Adipocyte (in vitro differentiated cells): ENCODE results near the gene C5orf24.
A peak's percentile ranks its signal among the peaks of the same experiment; 100 is the strongest.
"Not testable (repeated sequence)": the region's sequence is repeated elsewhere in the genome, so short reads cannot be mapped to it uniquely, and the experiment has no call there.

Experiments
- DNase-seq: peaks from one replicate; pipeline ENCODE4 v3.0.0-alpha.2; 2015; ENCODE audit warnings: low read depth
- H3K27me3 ChIP-seq: replicated peaks from 2 replicates; pipeline ENCODE4 v1.7.0; 2013; ENCODE audit warnings: mild to moderate bottlenecking, low read length, moderate library complexity; ENCODE audit not compliant: control insufficient read depth, insufficient read depth
- H3K36me3 ChIP-seq: 2 replicates; pipeline ENCODE4 v1.7.0; 2013; ENCODE audit warnings: low read length, mild to moderate bottlenecking, moderate library complexity; ENCODE audit not compliant: control insufficient read depth, insufficient read depth, severe bottlenecking
- H3K4me1 ChIP-seq: 2 replicates; pipeline ENCODE4 v1.7.0; 2013; ENCODE audit warnings: mild to moderate bottlenecking, low read length, moderate library complexity; ENCODE audit not compliant: control insufficient read depth, insufficient read depth
- H3K4me3 ChIP-seq: 2 replicates; pipeline ENCODE4 v1.7.0; 2013; ENCODE audit warnings: mild to moderate bottlenecking, low read length, moderate library complexity
- H3K9ac ChIP-seq: 2 replicates; pipeline ENCODE4 v1.7.0; 2013; ENCODE audit warnings: mild to moderate bottlenecking, low read length, moderate library complexity
- H3K9me3 ChIP-seq: 2 replicates; pipeline ENCODE4 v1.7.0; 2013; ENCODE audit warnings: mild to moderate bottlenecking, low read length, moderate library complexity; ENCODE audit not compliant: control insufficient read depth

The C5orf24 gene

DNA sequence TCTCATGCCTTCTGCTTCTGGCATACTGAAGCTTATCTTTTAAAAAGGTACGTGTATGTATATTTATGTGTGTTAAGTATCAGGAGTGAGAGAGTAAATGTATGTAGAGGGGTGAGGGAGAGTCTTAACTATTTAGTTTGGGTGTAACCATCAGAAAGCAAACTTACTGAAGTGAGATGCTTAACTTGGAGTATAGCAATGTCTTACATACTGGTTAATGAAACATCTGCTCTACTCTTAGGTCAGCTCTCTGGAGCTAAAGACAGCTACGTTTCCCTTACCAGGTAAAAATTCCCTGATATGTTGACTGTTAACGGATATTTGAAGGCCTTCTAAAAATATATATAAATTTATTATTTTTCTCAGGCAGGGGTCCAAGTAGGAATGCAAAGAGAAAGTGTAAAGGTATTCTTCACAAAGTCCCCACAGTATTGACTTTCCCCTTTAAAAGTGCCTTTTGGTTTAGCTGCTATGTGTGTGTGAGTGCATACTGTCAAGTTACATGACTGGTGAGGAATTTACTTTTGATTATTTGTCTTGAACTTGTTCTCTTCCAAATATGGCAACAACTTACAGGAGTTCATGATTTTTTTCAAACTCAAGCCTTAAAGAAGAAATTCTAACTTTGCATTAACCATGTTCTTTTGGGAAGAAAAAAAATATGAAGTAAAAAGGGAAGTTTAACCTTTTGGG lies 12.3 kb upstream of the C5orf24 start:
- peak overlapping the region; percentile 21 for H3K9ac ChIP-seq
- no peak overlapping the region for H3K4me3 ChIP-seq
- no peaks in the 10 kb centered on the region for H3K27me3 ChIP-seq
- peaks cover 12% of the 10 kb centered on the region for H3K4me1 ChIP-seq
- H3K9me3 ChIP-seq = no peaks in the 10 kb centered on the region
- DNase-seq = peak; percentile 72
- peaks cover 43% of the 10 kb centered on the region for H3K36me3 ChIP-seq

DNA sequence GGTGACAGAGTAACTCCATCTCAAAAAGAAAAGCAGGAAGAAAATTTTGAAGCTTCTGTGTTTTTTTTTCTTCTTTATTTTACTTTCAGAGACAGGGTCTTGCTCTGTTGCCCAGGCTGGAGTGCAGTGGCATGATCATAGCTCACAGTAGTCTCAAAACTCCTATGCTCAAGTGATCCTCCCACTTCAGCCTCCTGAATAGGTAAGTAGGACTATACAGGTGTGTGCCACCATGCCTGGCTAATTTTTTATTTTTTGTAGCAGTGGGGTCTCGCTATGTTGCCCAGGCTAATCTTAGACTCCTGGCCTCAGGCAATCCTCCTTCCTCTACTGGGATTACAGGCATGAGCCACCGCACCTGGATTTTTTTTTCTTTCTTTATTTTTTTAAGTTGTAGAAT lies 10.1 kb upstream of the C5orf24 start:
- no peaks in the 10 kb centered on the region for H3K27me3 ChIP-seq
- H3K9ac ChIP-seq = no peak overlapping the region
- peaks cover 51% of the 10 kb centered on the region for H3K36me3 ChIP-seq

DNA sequence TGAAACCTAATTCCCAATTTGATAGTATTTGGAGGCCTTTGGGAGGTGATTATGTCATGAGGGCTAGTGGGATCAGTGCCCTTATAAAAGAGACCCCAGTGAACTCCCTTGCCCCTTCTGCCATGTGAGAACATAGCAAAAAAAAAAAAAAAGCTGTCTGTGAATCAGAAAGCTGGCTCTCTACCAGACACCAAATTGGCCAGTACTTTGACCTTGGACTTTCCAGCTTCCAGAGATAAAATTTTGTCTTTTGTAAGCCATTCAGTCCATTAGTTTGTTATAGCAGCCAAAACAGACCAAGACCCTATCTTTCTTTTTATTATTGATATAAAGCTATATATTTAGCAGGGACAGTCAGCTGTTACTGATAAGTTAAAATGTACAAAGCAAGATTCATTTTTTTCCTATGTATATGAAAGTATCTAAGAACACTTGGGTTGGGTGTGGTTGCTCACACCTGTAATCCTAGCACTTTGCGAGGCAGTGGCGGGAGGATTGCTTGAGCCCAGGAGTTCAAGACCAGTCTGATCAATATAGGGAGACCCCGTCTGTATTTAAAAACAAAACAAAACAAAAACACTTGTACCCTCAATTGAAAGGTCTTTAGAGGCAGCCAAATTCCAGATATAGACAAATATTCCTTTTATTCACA lies 8.1 kb upstream of the C5orf24 start:
- Histone ChIP-seq H3K4me3 (no peak overlapping the region), H3K36me3 (peaks cover 44% of the 10 kb centered on the region), H3K4me1 (peaks cover 12% of the 10 kb centered on the region), H3K9me3 (no peaks in the 10 kb centered on the region), H3K9ac (no peak overlapping the region), H3K27me3 (no peaks in the 10 kb centered on the region)
- peak; percentile 11 for DNase-seq

More for the DNA sequence above, 10.1 kb upstream of the C5orf24 start:
- H3K4me3 ChIP-seq = no peak overlapping the region
- H3K9me3 ChIP-seq = no peaks in the 10 kb centered on the region
- DNase-seq = no peak
- H3K4me1 ChIP-seq = peaks cover 12% of the 10 kb centered on the region

DNA sequence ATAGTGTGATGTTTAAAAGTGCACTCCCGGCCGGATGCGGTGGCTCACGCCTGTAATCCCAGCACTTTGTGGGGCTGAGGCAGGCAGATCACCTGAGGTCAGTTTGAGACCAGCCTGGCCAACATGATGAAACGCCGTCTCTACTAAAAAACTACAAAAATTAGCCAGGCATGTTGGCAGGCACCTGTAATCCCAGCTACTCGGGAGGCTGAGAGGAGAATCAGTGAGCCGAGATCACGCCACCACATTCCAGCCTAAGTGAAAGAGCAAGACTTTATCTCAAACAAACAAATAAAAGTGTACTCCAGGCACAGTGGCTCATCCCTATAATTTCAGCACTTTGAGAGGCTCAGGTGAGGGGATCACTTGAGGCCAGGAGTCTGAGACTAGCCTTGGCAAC lies 7.4 kb upstream of the C5orf24 start:
- not testable (repeated sequence) for H3K9ac ChIP-seq, DNase-seq, H3K4me3 ChIP-seq, H3K27me3 ChIP-seq, H3K9me3 ChIP-seq
- H3K4me1 ChIP-seq = peaks cover 12% of the 10 kb centered on the region
- peaks cover 39% of the 10 kb centered on the region for H3K36me3 ChIP-seq

DNA sequence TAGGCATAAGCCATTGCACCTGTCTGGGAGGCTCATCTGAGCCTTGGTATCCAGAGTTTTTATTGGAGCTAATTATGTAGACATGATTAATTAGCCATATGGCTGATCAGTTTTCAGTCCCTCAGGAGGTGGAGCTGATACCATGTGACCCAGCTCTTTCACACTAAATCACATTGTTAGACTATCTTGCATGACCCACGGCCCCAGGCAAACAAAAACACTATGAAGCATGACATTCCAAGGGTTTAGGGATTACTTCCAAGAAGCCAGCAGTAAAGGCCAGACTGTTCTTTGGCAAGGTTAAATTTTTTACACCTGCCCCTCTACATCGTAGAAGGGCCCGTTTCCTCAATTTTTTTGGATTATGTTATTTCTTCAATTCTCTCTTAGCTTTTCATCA lies 5.0 kb upstream of the C5orf24 start:
- H3K4me3 ChIP-seq = no peak overlapping the region
- H3K4me1 ChIP-seq = peaks cover 13% of the 10 kb centered on the region
- no peak for DNase-seq
- H3K9ac ChIP-seq = no peak overlapping the region
- H3K9me3 ChIP-seq = no peaks in the 10 kb centered on the region
- H3K27me3 ChIP-seq = no peaks in the 10 kb centered on the region
- H3K36me3 ChIP-seq = peaks cover 32% of the 10 kb centered on the region

DNA sequence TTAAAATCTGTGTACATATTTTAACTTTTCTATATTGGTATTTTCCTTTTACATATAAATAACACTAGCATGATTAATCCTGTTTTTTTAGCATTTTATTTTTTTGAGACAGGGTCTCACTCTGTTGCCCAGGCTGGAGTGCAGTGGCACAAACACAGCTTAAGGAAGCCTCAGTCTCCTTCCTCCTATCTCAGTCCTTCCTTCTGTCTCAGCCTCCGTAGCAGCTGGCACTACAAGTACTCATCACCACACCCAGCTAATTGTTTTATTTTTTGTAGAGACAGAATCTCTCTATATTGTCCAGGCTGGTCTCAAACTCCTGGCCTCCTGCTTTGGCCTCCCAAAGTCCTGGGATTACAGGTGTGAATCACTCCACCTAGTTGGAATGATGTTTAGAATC lies 1.5 kb upstream of the C5orf24 start:
- Histone ChIP-seq H3K27me3 (no peaks in the 10 kb centered on the region), H3K9ac (peak overlapping the region; percentile 20), H3K36me3 (peaks cover 17% of the 10 kb centered on the region), H3K9me3 (no peaks in the 10 kb centered on the region), H3K4me1 (peaks cover 13% of the 10 kb centered on the region), H3K4me3 (no peak overlapping the region)
- no peak for DNase-seq

DNA sequence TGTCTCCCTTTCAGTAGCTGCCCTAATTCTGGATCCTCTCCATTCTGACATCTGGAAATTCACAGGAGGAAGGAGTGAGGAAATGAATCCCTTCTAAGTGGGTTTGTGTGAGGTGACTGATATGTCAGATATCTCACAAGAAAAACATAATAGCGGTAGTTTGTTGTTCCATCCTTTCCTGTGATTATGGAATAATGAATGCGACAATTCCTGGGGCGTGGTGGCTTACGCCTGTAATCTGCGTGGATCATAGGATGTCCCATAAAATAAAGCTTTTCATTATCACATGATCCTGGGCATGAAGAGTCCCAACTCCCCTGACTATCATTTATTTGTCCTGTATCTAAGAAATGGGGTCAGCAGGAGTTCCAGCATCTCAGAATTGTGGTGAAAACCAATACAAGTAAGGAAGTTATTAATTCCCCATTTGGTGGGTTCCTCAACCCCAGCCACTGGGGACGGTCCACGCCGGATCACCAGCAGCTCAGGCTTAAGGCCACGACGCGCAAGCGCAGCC lies 375 bp upstream of the C5orf24 start:
- H3K36me3 ChIP-seq = peaks cover 7% of the 10 kb centered on the region
- peaks cover 16% of the 10 kb centered on the region for H3K4me1 ChIP-seq
- DNase-seq = no peak
- no peaks in the 10 kb centered on the region for H3K9me3 ChIP-seq
- H3K27me3 ChIP-seq = no peaks in the 10 kb centered on the region
- peak overlapping the region; percentile 89 for H3K9ac ChIP-seq
- peak overlapping the region; percentile 84 for H3K4me3 ChIP-seq

DNA sequence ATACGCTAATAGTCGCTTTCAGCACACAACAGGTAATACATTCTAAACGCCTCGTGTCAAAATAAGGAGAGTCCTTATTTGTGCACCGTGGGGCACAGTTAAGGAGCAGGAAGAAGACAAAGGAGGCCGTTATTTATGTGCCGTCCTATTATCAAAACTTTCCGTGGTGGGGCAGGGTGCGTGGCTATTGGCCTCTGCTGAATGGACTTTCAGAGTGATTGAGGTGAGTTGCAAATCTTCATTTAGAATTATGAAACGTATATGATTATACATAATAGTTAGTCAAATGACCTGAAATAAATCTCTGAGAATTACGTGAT lies 833 bp downstream of the C5orf24 start:
- H3K27me3 ChIP-seq = no peaks in the 10 kb centered on the region
- peaks cover 28% of the 10 kb centered on the region for H3K4me1 ChIP-seq
- peak overlapping the region; percentile 89 for H3K9ac ChIP-seq
- peak overlapping the region; percentile 84 for H3K4me3 ChIP-seq
- peaks cover 3% of the 10 kb centered on the region for H3K36me3 ChIP-seq
- DNase-seq = peak; percentile 60
- H3K9me3 ChIP-seq = no peaks in the 10 kb centered on the region

DNA sequence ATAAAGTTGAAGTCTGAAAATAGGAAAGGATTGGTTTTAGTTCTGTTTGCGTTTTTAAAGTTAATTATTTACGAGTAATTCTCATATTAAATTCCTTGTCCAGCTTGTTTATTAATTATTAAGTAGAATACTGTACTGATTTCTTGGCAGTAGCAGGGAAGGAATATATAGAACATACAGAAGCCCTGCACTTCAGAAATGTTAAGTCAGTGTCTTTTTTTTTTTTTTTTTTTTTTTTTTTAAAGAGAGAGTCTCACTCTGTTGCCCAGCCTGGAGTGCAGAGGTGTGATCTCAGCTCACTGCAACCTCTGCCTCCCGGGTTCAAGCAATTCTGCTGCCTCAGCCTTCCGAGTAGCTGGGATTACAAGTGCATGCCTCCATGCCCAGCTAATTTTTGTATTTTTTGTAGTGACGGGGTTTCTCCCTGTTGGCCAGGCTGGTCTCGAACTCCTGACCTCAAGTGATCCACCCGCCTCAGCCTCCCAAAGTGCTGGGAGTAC lies 3.7 kb downstream of the C5orf24 start:
- H3K4me3 ChIP-seq, H3K9me3 ChIP-seq, DNase-seq, H3K9ac ChIP-seq, H3K27me3 ChIP-seq: not testable (repeated sequence)
- H3K4me1 ChIP-seq = peaks cover 30% of the 10 kb centered on the region
- peaks cover 13% of the 10 kb centered on the region for H3K36me3 ChIP-seq

DNA sequence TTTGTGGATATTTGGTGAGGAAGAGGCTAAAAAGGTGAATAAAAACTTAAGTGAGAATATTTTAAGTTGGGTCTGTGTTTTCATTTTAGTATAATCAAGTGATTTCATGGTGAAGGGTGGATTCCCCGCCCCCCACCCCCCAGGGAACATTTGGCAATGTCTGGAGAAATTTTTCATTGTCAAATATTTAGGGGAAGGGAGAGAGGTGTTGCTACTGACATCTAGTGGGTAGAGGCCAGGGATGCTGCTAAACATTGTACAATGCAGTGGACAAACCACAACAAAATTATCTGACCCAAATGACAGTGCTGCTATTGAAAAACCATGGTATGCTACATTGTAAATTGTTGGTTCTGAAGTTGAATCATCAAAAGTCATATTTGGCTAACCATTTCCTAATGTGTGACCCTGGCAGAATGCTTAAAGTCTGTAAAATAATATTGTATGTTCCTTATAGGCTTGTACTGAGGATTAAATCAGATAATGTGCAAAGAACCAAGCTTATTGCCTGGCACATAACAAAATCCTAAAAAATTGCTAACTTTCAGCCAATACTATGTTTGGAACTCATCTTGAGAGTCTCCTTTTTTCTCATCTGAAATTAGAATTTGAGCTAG lies 5.6 kb downstream of the C5orf24 start:
- peak; percentile 79 for DNase-seq
- Histone ChIP-seq H3K36me3 (peaks cover 31% of the 10 kb centered on the region), H3K9me3 (no peaks in the 10 kb centered on the region)

DNA sequence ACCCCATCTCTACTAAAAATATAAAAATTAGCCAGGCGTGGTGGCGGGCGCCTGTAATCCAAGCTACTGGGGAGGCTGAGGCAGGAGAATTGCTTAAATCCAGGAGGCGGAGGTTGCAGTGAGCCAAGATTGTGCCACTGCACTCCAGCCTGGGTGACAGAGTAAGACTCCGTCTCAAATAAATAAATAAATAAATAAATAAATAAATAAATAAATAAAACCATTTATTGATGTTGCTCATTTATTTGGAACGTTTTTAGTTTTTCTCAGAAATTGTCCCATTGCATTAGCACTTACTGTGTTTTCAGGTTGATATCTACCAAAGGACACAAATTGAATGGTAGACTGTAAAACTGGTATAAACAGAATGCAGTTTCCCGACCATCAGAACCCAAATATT lies 10.7 kb downstream of the C5orf24 start:
- not testable (repeated sequence) for DNase-seq, H3K4me3 ChIP-seq, H3K9ac ChIP-seq, H3K9me3 ChIP-seq, H3K4me1 ChIP-seq, H3K27me3 ChIP-seq
- H3K36me3 ChIP-seq = peaks cover 70% of the 10 kb centered on the region

More for the DNA sequence above, 5.6 kb downstream of the C5orf24 start:
- peak overlapping the region; percentile 43 for H3K9ac ChIP-seq
- H3K27me3 ChIP-seq = no peaks in the 10 kb centered on the region
- H3K4me1 ChIP-seq = peaks cover 25% of the 10 kb centered on the region
- H3K4me3 ChIP-seq = peak overlapping the region; percentile 10
